Heart right ventricle (tissue), 16 donors: Measurements from ENCODE around the gene RIN2. TPM values are rescaled to one million over a fixed set of nuclear protein-coding genes. Genes with fewer than 3 reads are reported as not detected.

Experiments used
- ATAC-seq, 8 donors: fragments of 200-7000 bp; cut with Tn5 transposase; one replicate each; pipeline ENCODE4 v1.9.1; 2020; ENCODE audit warnings: mild to moderate bottlenecking in 8 of 8, moderate library complexity in 8 of 8, moderate number of reproducible peaks in 1 of 8
- DNase-seq, 2 donors: peaks; one replicate each; pipeline ENCODE4 v3.0.0-alpha.2; 2020
- H3K27ac ChIP-seq, 10 donors: fragments of 200-600 bp; sonication (generic) in 2 of 10; one replicate each; pipeline versions ENCODE4 v1.5.0 to v1.8.0; 2020 to 2022; ENCODE audit warnings: mild to moderate bottlenecking in 3 of 10
- H3K27me3 ChIP-seq, 7 donors: fragments of 200-600 bp; one replicate each; pipeline ENCODE4 v1.8.0; 2021 to 2022; ENCODE audit warnings: mild to moderate bottlenecking in 2 of 7
- H3K36me3 ChIP-seq, 9 donors: fragments of 200-600 bp; sonication (generic) in 1 of 9; one replicate each; pipeline versions ENCODE4 v1.5.0 to v1.8.0; 2020 to 2022; ENCODE audit warnings: mild to moderate bottlenecking in 2 of 9
- H3K4me1 ChIP-seq, 9 donors: fragments of 200-600 bp; sonication (generic) in 1 of 9; one replicate each; pipeline versions ENCODE4 v1.5.0 to v1.8.0; 2020 to 2022; ENCODE audit warnings: mild to moderate bottlenecking in 4 of 9
- H3K4me3 ChIP-seq, 10 donors: fragments of 200-600 bp; sonication (generic) in 2 of 10; one replicate each; pipeline versions ENCODE4 v1.5.0 to v1.8.0; 2020 to 2022; ENCODE audit warnings: mild to moderate bottlenecking in 7 of 10, moderate library complexity in 2 of 10
- H3K9me3 ChIP-seq, 11 donors: fragments of 200-600 bp in 10 of 11; sonication (generic) in 2 of 11; one replicate each; pipeline versions ENCODE4 v1.5.0 to v1.8.0; 2013 to 2022; ENCODE audit warnings: mild to moderate bottlenecking in 2 of 11, control low read depth in 1 of 11, moderate library complexity in 1 of 11
- CTCF ChIP-seq, 9 donors: fragments of 200-600 bp; sonication (generic) in 2 of 9; IDR thresholded peaks; one replicate each; pipeline versions ENCODE4 v1.5.0 to v1.8.0; 2021 to 2022; ENCODE audit warnings: antibody characterized with exemption in 9 of 9, mild to moderate bottlenecking in 5 of 9, moderate library complexity in 1 of 9
- WGBS, 2 donors: extraction: QIAGEN DNeasy Blood & Tissue Kit; methylation state at CpG; one replicate each; pipeline ENCODE4 v1.1.7; 2013; ENCODE audit warnings: inconsistent platforms in 1 of 2; 5-methylcytosine and 5-hydroxymethylcytosine counted together
- intact Hi-C, 10 donors: fragments of 100-400 bp; cut with DNase I; formaldehyde crosslinking; loops; one replicate each; pipeline versions ENCODE4 v1.11.1 to v1.14.2; 2022
- polyA plus RNA-seq, 2 donors: library from polyadenylated mRNA; stranded (reverse); fragments of 200-250 nt; gene quantifications; one replicate each; pipeline ENCODE4 v1.2.3, GENCODE V29; 2013
- total RNA-seq, 10 donors: library from RNA; stranded (reverse); fragmentation: NEBNext Ultra II Directional in 3 of 10; extraction: Animal tissue kit (Norgen Biotek cat#: 25700) in 3 of 10; gene quantifications; one replicate each; pipeline versions ENCODE4 v1.2.1 to v1.2.4, GENCODE V29; 2021 to 2023
- donor health status: Arrhythmogenic right ventricular cardiomyopathy.
- donor health status: ischemic (EF 13 %, LVEDD 7.1; RV severe dilation, severe dysfunction).
- donor health status: healthy with polysubstance abuse.
- donor health status: DM: no; HTN: yes; CAD: no.
- donor health status: DM: no; HTN: no; CAD: no.
- donor health status: ischemic (EF 25% LVEDD 6.9; RV normal size, moderate dysfunction).
- donor health status: ischemic (EF 25% LVEDD 5.7; RV mildly dilated, moderate dysfunction).
- donor health status: healthy.
- donor health status: DM: yes; HTN: yes; CAD: no.
- donor health status: Ischemic cardiomyopathy.
- donor health status: ischemic (EF 35%, LVEDD 5.7; RV mildly dilated, moderate dysfunction).
- donor health status: nonischemic (EF 11% LVEDD 7.7; RV severe dilation, severe dysfunction).
- donor health status: DM: yes; HTN: yes; CAD: no.
- donor health status: PGD.
- donor health status: ischemic (EF 29% LVEDD 5.4; RV normal size, mild dysfunction).
- donor health status: nonischemic (EF 23%, LVEDD 6.1; RV moderate dilation, normal function).

Gene RIN2
- total and polyA plus RNA-seq, 12 donors, result 9.0 to 66.2 (median 60.5) TPM

- DNase-seq (peak; percentile 31 to 81), ATAC-seq (peak; percentile 67 to 89 (median 82))
- H3K27ac ChIP-seq, result peak overlapping the region; percentile 32 to 91 (median 76)
- no peaks in the 10 kb centered on the region for H3K27me3 ChIP-seq
- H3K4me1 ChIP-seq, result peaks cover 28 to 67% (median 58%) of the 10 kb centered on the region in 9 donors
- peaks cover 0 to 15% (median 6%) of the 10 kb centered on the region in 11 donors for H3K9me3 ChIP-seq
- no peaks in the 10 kb centered on the region for H3K36me3 ChIP-seq
- WGBS, 2 donors, result 4 to 6% methylated on average over 11 of the region's 11 CpGs
- intact Hi-C loops, result loop anchor here (1.0 to 10.0 kb wide), 13 partner anchors 24 to 213 kb away; partner anchors contain the start of gene RIN2 (in 2 of the 10)
- peak; percentile 59 to 87 (median 78) for TF ChIP-seq CTCF (IDR thresholded peaks at IDR 0.05)
- H3K4me3 ChIP-seq, result peak overlapping the region in 1 of 10 donors; percentile 1
These were observed 26.6 kb downstream of the RIN2 start for GRCh38 chr20:19784511-19785172.

- WGBS, 2 donors, result 23 to 24% methylated on average over 5 of the region's 5 CpGs
- DNase-seq, result no peak
- Histone ChIP-seq H3K27ac (peak overlapping the region; percentile 32 to 91 (median 76)), H3K4me3 (peak overlapping the region in 1 of 10 donors; percentile 1), H3K36me3 (no peaks in the 10 kb centered on the region), H3K27me3 (no peaks in the 10 kb centered on the region), H3K4me1 (peaks cover 28 to 60% (median 53%) of the 10 kb centered on the region in 9 donors), H3K9me3 (peaks cover 0 to 15% (median 6%) of the 10 kb centered on the region in 11 donors)
- intact Hi-C loops, result loop anchor here in 9 of 10 donors (1.0 to 10.0 kb wide), 12 partner anchors 25 to 212 kb away; partner anchors contain the start of gene RIN2 (in 2 of the 9)
- ATAC-seq, result peak in 5 of 8 donors; percentile 17 to 43 (median 37)
- TF ChIP-seq CTCF (IDR thresholded peaks at IDR 0.05), result no peak
These were observed 27.3 kb downstream of the RIN2 start for GRCh38 chr20:19785173-19785982.

GRCh38 chr20:19785983-19786285 lies 27.9 kb downstream of the RIN2 start:
- Histone ChIP-seq H3K27ac (peak overlapping the region; percentile 32 to 91 (median 76)), H3K4me3 (peak overlapping the region in 2 of 10 donors; percentile 3 to 6), H3K4me1 (peaks cover 24 to 54% (median 48%) of the 10 kb centered on the region in 9 donors), H3K27me3 (no peaks in the 10 kb centered on the region), H3K36me3 (no peaks in the 10 kb centered on the region), H3K9me3 (peaks cover 0 to 15% (median 6%) of the 10 kb centered on the region in 11 donors)
- ATAC-seq (peak; percentile 50 to 86 (median 81)), DNase-seq (no peak)
- intact Hi-C loops, result loop anchor here in 9 of 10 donors (1.0 to 10.0 kb wide), 12 partner anchors 25 to 211 kb away; partner anchors contain the start of gene RIN2 (in 2 of the 9)
- TF ChIP-seq CTCF (IDR thresholded peaks at IDR 0.05), result no peak
- 67 to 73% methylated on average over 1 of the region's 1 CpG for WGBS, 2 donors

- ATAC-seq (peak; percentile 40 to 72 (median 64)), DNase-seq (peak; percentile 35 to 75)
- intact Hi-C loops, result loop anchor here in 8 of 10 donors (5.0 to 10.0 kb wide), 7 partner anchors 41 to 211 kb away; no protein-coding TSS in a partner anchor
- Histone ChIP-seq H3K36me3 (no peaks in the 10 kb centered on the region), H3K4me1 (peaks cover 24 to 52% (median 46%) of the 10 kb centered on the region in 9 donors), H3K27ac (peak overlapping the region; percentile 32 to 91 (median 76)), H3K4me3 (peak overlapping the region in 2 of 10 donors; percentile 3 to 6), H3K9me3 (peaks cover 0 to 15% (median 6%) of the 10 kb centered on the region in 11 donors), H3K27me3 (no peaks in the 10 kb centered on the region)
- TF ChIP-seq CTCF (IDR thresholded peaks at IDR 0.05), result no peak
- WGBS, 2 donors, result 14 to 15% methylated on average over 5 of the region's 5 CpGs
These were observed 28.3 kb downstream of the RIN2 start for GRCh38 chr20:19786311-19786710.
